Jurkat, Clone E6-1 (cell line): ENCODE results near the gene NINJ2.

Source experiments
- DNase-seq: peaks from one replicate; pipeline ENCODE4 v3.0.0-alpha.2; 2011; ENCODE audit warnings: low read depth, low spot score
- H3K4me3 ChIP-seq: 2 replicates; pipeline ENCODE4 v1.5.1; 2011; ENCODE audit warnings: mild to moderate bottlenecking, low read length, control low read depth, moderate library complexity

Gene NINJ2

GRCh38 chr12:623172-623864 is 39.9 kb downstream of the NINJ2 start:
- DNase-seq, result no peak
- no peak overlapping the region for H3K4me3 ChIP-seq

GRCh38 chr12:622416-622815 is 40.8 kb downstream of the NINJ2 start:
- no peak for DNase-seq
- no peak overlapping the region for H3K4me3 ChIP-seq

GRCh38 chr12:619346-619745 is 43.9 kb downstream of the NINJ2 start:
- DNase-seq, result peak; percentile 51
- no peak overlapping the region for H3K4me3 ChIP-seq

- H3K4me3 ChIP-seq, result no peak overlapping the region
- DNase-seq, result no peak
Measured at GRCh38 chr12:618605-619004, 44.6 kb downstream of the NINJ2 start.

- DNase-seq, result no peak
- no peak overlapping the region for H3K4me3 ChIP-seq
Measured at GRCh38 chr12:617304-617915, 45.8 kb downstream of the NINJ2 start.

GRCh38 chr12:615620-616019 is 47.6 kb downstream of the NINJ2 start:
- H3K4me3 ChIP-seq, result no peak overlapping the region
- no peak for DNase-seq

- DNase-seq, result peak; percentile 54
- H3K4me3 ChIP-seq, result no peak overlapping the region
Measured at GRCh38 chr12:614411-614970, 48.8 kb downstream of the NINJ2 start.

GRCh38 chr12:613996-614395 is 49.2 kb downstream of the NINJ2 start:
- H3K4me3 ChIP-seq, result no peak overlapping the region
- no peak for DNase-seq

GRCh38 chr12:612886-613285 is 50.4 kb downstream of the NINJ2 start:
- no peak overlapping the region for H3K4me3 ChIP-seq
- DNase-seq, result no peak

GRCh38 chr12:612293-612692 is 51.0 kb downstream of the NINJ2 start:
- no peak for DNase-seq
- no peak overlapping the region for H3K4me3 ChIP-seq

GRCh38 chr12:611721-612120 is 51.5 kb downstream of the NINJ2 start:
- no peak for DNase-seq
- no peak overlapping the region for H3K4me3 ChIP-seq

GRCh38 chr12:608921-609320 is 54.3 kb downstream of the NINJ2 start:
- no peak overlapping the region for H3K4me3 ChIP-seq
- no peak for DNase-seq

- DNase-seq, result no peak
- no peak overlapping the region for H3K4me3 ChIP-seq
Measured at GRCh38 chr12:608413-608812, 54.8 kb downstream of the NINJ2 start.

GRCh38 chr12:607541-608001 is 55.7 kb downstream of the NINJ2 start:
- H3K4me3 ChIP-seq, result no peak overlapping the region
- DNase-seq, result peak; percentile 27

GRCh38 chr12:604956-605355 is 58.3 kb downstream of the NINJ2 start:
- DNase-seq, result no peak

GRCh38 chr12:602700-603068 is 60.6 kb downstream of the NINJ2 start:
- no peak overlapping the region for H3K4me3 ChIP-seq
- no peak for DNase-seq

More at GRCh38 chr12:604956-605355, 58.3 kb downstream of the NINJ2 start:
- no peak overlapping the region for H3K4me3 ChIP-seq

- H3K4me3 ChIP-seq, result no peak overlapping the region
- no peak for DNase-seq
Measured at GRCh38 chr12:601976-602699, 61.1 kb downstream of the NINJ2 start.

- no peak overlapping the region for H3K4me3 ChIP-seq
- DNase-seq, result no peak
Measured at GRCh38 chr12:599756-600155, 63.5 kb downstream of the NINJ2 start.

GRCh38 chr12:597926-598568 is 65.2 kb downstream of the NINJ2 start:
- H3K4me3 ChIP-seq, result no peak overlapping the region
- DNase-seq, result no peak
